VCaP (cell line): ENCODE results near the gene MYO3B.

Source experiments
- H3K27ac ChIP-seq: fragments of 450-650 bp; 2 replicates; pipeline ENCODE4 v1.5.1; 2017
- CTCF ChIP-seq: fragments of 450-650 bp; conservative IDR thresholded peaks from 2 replicates; pipeline ENCODE4 v1.5.1; 2017; ENCODE audit warnings: mild to moderate bottlenecking, moderate library complexity

The MYO3B gene

GRCh38 chr2:170639635-170640034, 461.7 kb downstream of the MYO3B start:
- no peak overlapping the region for H3K27ac ChIP-seq
- TF ChIP-seq CTCF = no peak

GRCh38 chr2:170641961-170642360, 464.0 kb downstream of the MYO3B start:
- TF ChIP-seq CTCF = no peak

GRCh38 chr2:170643346-170643745, 465.4 kb downstream of the MYO3B start:
- H3K27ac ChIP-seq = no peak overlapping the region

More at GRCh38 chr2:170641961-170642360, 464.0 kb downstream of the MYO3B start:
- H3K27ac ChIP-seq = no peak overlapping the region

GRCh38 chr2:170647741-170648436, 469.9 kb downstream of the MYO3B start:
- no peak for TF ChIP-seq CTCF
- H3K27ac ChIP-seq = no peak overlapping the region

More at GRCh38 chr2:170643346-170643745, 465.4 kb downstream of the MYO3B start:
- TF ChIP-seq CTCF = no peak

- TF ChIP-seq CTCF = no peak
- H3K27ac ChIP-seq = peak overlapping the region; percentile 77
Observed at GRCh38 chr2:170651624-170652325, 473.8 kb downstream of the MYO3B start.

GRCh38 chr2:170652637-170653417, 474.9 kb downstream of the MYO3B start:
- no peak for TF ChIP-seq CTCF
- H3K27ac ChIP-seq = peak overlapping the region; percentile 77

- TF ChIP-seq CTCF = no peak
- H3K27ac ChIP-seq = no peak overlapping the region
Observed at GRCh38 chr2:170656669-170657068, 478.7 kb downstream of the MYO3B start.
